Left lung (tissue), 10 donors: ENCODE results near the gene TFAP2E. TPM values are rescaled to one million over a fixed set of nuclear protein-coding genes. Genes with fewer than 3 reads are reported as not detected.
"Not testable (repeated sequence)": the region's sequence is repeated elsewhere in the genome, so short reads cannot be mapped to it uniquely, and the experiment has no call there.

Experiments used
- ATAC-seq: fragments of 200-7000 bp; cut with Tn5 transposase; one replicate; pipeline ENCODE4 v1.9.1; 2020; ENCODE audit warnings: moderate library complexity
- DNase-seq, 4 donors: peaks; one replicate each; pipeline ENCODE4 v3.0.0-alpha.2; 2013 to 2020
- H3K27ac ChIP-seq, 2 donors: fragments of 200-600 bp; sonication (generic) in 1 of 2; one replicate each; pipeline versions ENCODE4 v1.5.0 to v1.8.0; 2020 to 2021
- H3K27me3 ChIP-seq, 2 donors: fragments of 200-600 bp; sonication (generic) in 1 of 2; one replicate each; pipeline versions ENCODE4 v1.5.0 to v1.8.0; 2020 to 2021
- H3K36me3 ChIP-seq, 2 donors: fragments of 200-600 bp; sonication (generic) in 1 of 2; one replicate each; pipeline versions ENCODE4 v1.5.0 to v1.8.0; 2020 to 2021
- H3K4me1 ChIP-seq, 2 donors: fragments of 200-600 bp; one replicate each; pipeline ENCODE4 v1.8.0; 2021
- H3K4me3 ChIP-seq, 2 donors: fragments of 200-600 bp; sonication (generic) in 1 of 2; one replicate each; pipeline versions ENCODE4 v1.5.0 to v1.8.0; 2020 to 2021; ENCODE audit warnings: mild to moderate bottlenecking in 1 of 2
- H3K9me3 ChIP-seq, 2 donors: fragments of 200-600 bp; sonication (generic) in 1 of 2; one replicate each; pipeline versions ENCODE4 v1.5.0 to v1.8.0; 2020 to 2021
- intact Hi-C, 2 donors: fragments of 100-400 bp; cut with DNase I; formaldehyde crosslinking; loops; one replicate each; pipeline versions ENCODE4 v1.11.2 to v1.14.2; 2022
- polyA plus RNA-seq, 6 donors: library from polyadenylated mRNA; unstranded; fragments of 120-200 nt; gene quantifications; one replicate each; pipeline ENCODE4 v1.2.1, GENCODE V29; 2013; ENCODE audit not compliant: insufficient read length in 6 of 6
- total RNA-seq, 2 donors: library from RNA; stranded (reverse); fragmentation: NEBNext Ultra II Directional; extraction: Animal tissue kit (Norgen Biotek cat#: 25700); gene quantifications; one replicate each; pipeline ENCODE4 v1.2.1, GENCODE V29; 2021
- TF ChIP-seq, protein P1 (sequence below), 2 donors: fragments of 200-600 bp; sonication (generic) in 1 of 2; IDR thresholded peaks; one replicate each; pipeline versions ENCODE4 v1.5.0 to v1.8.0; 2021; ENCODE audit warnings: antibody characterized with exemption in 2 of 2
- donor health status: DM: no; HTN: yes; CAD: no.
- donor health status: DM: no; HTN: no; CAD: no.

TFAP2E gene
- total and polyA plus RNA-seq, 8 donors = 1.3 to 7.4 (median 3.5) TPM

GRCh38 chr1:35577071-35577998 is 4.2 kb downstream of the TFAP2E start:
- intact Hi-C loops = no loop called here

GRCh38 chr1:35580949-35581388 is 7.9 kb downstream of the TFAP2E start:
- Histone ChIP-seq H3K4me1 (peaks cover 0 to 26% of the 10 kb centered on the region in 2 donors), H3K36me3 (no peaks in the 10 kb centered on the region), H3K4me3 (no peak overlapping the region), H3K27me3 (peaks cover 4 to 17% of the 10 kb centered on the region in 2 donors), H3K9me3 (no peaks in the 10 kb centered on the region), H3K27ac (no peak overlapping the region)
- no peak for ATAC-seq
- TF ChIP-seq, protein P1, sequence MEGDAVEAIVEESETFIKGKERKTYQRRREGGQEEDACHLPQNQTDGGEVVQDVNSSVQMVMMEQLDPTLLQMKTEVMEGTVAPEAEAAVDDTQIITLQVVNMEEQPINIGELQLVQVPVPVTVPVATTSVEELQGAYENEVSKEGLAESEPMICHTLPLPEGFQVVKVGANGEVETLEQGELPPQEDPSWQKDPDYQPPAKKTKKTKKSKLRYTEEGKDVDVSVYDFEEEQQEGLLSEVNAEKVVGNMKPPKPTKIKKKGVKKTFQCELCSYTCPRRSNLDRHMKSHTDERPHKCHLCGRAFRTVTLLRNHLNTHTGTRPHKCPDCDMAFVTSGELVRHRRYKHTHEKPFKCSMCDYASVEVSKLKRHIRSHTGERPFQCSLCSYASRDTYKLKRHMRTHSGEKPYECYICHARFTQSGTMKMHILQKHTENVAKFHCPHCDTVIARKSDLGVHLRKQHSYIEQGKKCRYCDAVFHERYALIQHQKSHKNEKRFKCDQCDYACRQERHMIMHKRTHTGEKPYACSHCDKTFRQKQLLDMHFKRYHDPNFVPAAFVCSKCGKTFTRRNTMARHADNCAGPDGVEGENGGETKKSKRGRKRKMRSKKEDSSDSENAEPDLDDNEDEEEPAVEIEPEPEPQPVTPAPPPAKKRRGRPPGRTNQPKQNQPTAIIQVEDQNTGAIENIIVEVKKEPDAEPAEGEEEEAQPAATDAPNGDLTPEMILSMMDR (IDR thresholded peaks at IDR 0.05) = no peak
- no peak for DNase-seq
- intact Hi-C loops = no loop called here

More at GRCh38 chr1:35577071-35577998, 4.2 kb downstream of the TFAP2E start:
- DNase-seq (peak in 1 of 4 donors; percentile 58), ATAC-seq (peak; percentile 38)
- Histone ChIP-seq H3K27me3 (peaks cover 10 to 47% of the 10 kb centered on the region in 2 donors), H3K4me1 (peaks cover 3 to 51% of the 10 kb centered on the region in 2 donors), H3K27ac (peak overlapping the region in 1 of 2 donors; percentile 72), H3K4me3 (peak overlapping the region; percentile 18 to 50), H3K36me3 (no peaks in the 10 kb centered on the region), H3K9me3 (no peaks in the 10 kb centered on the region)
- TF ChIP-seq, protein P1 (IDR thresholded peaks at IDR 0.05) = no peak

GRCh38 chr1:35581621-35582020 is 8.5 kb downstream of the TFAP2E start:
- H3K27ac ChIP-seq, H3K9me3 ChIP-seq, H3K36me3 ChIP-seq, intact Hi-C loops, ATAC-seq, H3K4me3 ChIP-seq, DNase-seq: not testable (repeated sequence)
- peaks cover 0 to 19% of the 10 kb centered on the region in 2 donors for H3K4me1 ChIP-seq
- H3K27me3 ChIP-seq = peaks cover 4 to 11% of the 10 kb centered on the region in 2 donors

- ATAC-seq (no peak), DNase-seq (no peak)
- peaks cover 0 to 1% of the 10 kb centered on the region in 2 donors for H3K36me3 ChIP-seq
- H3K27me3 ChIP-seq = no peaks in the 10 kb centered on the region
- H3K4me3 ChIP-seq = no peak overlapping the region
- intact Hi-C loops = no loop called here
- H3K4me1 ChIP-seq = no peaks in the 10 kb centered on the region
- no peak overlapping the region for H3K27ac ChIP-seq
- TF ChIP-seq, protein P1 (IDR thresholded peaks at IDR 0.05) = no peak
- no peaks in the 10 kb centered on the region for H3K9me3 ChIP-seq
Measured at GRCh38 chr1:35585281-35585680, 12.2 kb downstream of the TFAP2E start.

DNA sequence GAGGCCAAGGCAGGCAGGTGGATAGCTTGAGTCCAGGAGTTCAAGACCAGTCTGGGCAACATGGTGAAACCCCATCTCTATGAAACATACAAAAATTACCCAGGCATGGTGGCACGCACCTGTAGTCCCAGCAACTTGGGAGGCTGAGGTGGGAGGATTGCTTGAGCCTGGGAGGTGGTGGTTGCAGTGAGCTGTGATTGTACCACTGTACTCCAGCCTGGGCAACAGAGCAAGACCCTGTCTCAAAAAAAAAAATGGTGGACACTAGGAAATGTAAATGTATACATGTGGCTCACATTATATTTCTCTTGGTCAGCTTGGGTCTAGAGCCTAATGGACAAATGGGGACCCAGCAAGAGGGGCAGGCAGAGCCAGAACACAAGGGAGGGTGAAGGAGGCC is 12.7 kb downstream of the TFAP2E start:
- H3K36me3 ChIP-seq, DNase-seq, H3K27ac ChIP-seq, H3K9me3 ChIP-seq, ATAC-seq, intact Hi-C loops, H3K4me1 ChIP-seq, H3K27me3 ChIP-seq, H3K4me3 ChIP-seq: not testable (repeated sequence)

- Histone ChIP-seq H3K4me3 (no peak overlapping the region), H3K27ac (no peak overlapping the region), H3K9me3 (no peaks in the 10 kb centered on the region), H3K36me3 (peaks cover 0 to 16% of the 10 kb centered on the region in 2 donors), H3K4me1 (no peaks in the 10 kb centered on the region), H3K27me3 (no peaks in the 10 kb centered on the region)
- DNase-seq (no peak), ATAC-seq (no peak)
- TF ChIP-seq, protein P1 (IDR thresholded peaks at IDR 0.05) = no peak
- intact Hi-C loops = no loop called here
Measured at GRCh38 chr1:35586808-35587207, 13.7 kb downstream of the TFAP2E start.
